Prostate gland (tissue), 2 donors: ENCODE measurements around the gene KCNJ18.
"Not testable (repeated sequence)": the region's sequence is repeated elsewhere in the genome, so short reads cannot be mapped to it uniquely, and the experiment has no call there.

ENCODE experiments used
- CTCF ChIP-seq, 4 experiments: fragments of 200-600 bp in 2 of 4; fragments of 450-650 bp in 2 of 4; sonication (generic) in 2 of 4; IDR thresholded peaks; 1 replicate in 3 of 4; 2 replicates in 1 of 4; pipeline ENCODE4 v1.5.1; 2016 to 2019; ENCODE audit warnings: antibody characterized with exemption in 4 of 4, mild to moderate bottlenecking in 2 of 4, moderate library complexity in 2 of 4
- POLR2AphosphoS5 ChIP-seq: sonication (generic); formaldehyde crosslinking; IDR thresholded peaks from one replicate; pipeline ENCODE4 v1.6.1; 2017; ENCODE audit warnings: antibody characterized with exemption

GRCh38 chr17:21751111-21751510, 58.8 kb downstream of the KCNJ18 start:
- not testable (repeated sequence) for TF ChIP-seq CTCF (IDR thresholded peaks at IDR 0.05); POLR2AphosphoS5
